Measurements from ENCODE around the gene HNRNPF. TPM values are rescaled to one million over a fixed set of nuclear protein-coding genes. Genes with fewer than 3 reads are reported as not detected.
A peak's percentile ranks its signal among the peaks of the same experiment; 100 is the strongest.
"Not testable (repeated sequence)": the region's sequence is repeated elsewhere in the genome, so short reads cannot be mapped to it uniquely, and the experiment has no call there.

The HNRNPF gene
- polyA plus RNA-seq, 4 donors: 151 to 224 (median 221) TPM

GRCh38 chr10:43353495-43354329 is 55.3 kb downstream of the HNRNPF start:
- no peak for DNase-seq (ENCODE audit: low read depth in 4 of 4, low spot score in 3 of 4)

DNA sequence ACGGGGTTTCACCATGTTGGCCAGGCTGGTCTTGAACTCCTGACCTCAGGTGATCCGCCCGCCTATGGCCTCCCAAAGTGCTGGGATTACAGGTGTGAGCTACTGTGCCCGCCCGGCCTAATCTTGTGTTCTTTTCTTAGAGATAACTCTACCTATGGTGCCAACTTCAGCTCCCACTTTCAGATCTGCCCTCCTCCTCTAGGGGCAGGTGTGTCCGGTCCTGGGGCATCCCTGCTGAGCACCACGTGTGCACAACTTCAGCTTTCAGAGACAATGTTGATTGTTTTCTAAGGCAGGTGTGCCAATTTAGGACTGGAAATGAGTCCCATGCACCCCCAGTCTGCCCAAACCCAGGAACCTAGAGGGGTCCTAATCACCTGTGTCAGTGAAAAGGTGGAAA is 56.0 kb downstream of the HNRNPF start:
- no peak for DNase-seq (ENCODE audit: low read depth in 4 of 4, low spot score in 3 of 4)

- no peak for DNase-seq (ENCODE audit: low read depth in 4 of 4, low spot score in 3 of 4)
Measured at GRCh38 chr10:43351301-43351700, 57.7 kb downstream of the HNRNPF start.

DNA sequence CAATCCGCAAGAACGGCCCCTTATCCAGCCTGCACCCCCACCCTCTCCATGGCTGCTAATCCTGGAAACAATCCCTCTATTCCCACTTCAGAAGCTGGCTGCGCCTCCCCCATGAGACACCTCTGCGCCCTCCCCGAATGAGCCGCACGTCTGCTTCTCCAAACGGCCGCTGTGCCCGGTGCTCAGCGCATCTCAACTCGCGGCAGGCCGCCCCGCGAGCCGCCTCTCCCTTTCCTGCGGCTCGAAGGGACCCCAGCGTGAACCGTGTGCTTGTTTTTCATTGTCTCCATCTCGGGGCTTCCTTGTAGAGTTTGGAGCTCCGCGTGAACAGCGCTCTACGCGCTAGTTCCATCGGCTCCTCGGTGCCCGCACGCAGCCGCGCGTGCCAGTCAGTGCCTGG is 58.3 kb downstream of the HNRNPF start:
- DNase-seq (ENCODE audit: low read depth in 4 of 4, low spot score in 3 of 4): no peak

DNA sequence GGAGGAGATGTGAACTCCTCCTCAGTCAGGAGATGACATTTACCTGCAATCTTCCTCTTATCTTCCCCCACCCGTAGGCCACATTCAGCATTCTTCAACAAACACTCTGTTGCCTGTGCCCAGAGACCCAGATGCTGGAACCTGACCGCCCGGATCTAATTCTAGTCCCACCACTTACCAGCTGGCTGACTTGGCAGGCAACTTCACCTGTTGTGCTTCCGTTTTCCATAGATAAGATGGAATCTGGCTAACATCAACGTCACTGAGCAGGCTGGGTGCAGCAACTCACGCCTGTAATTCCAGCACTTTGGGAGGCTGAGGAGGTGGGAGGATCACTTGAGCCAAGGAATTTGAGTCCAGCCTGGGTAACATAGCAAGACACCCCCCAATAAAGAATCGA is 58.8 kb downstream of the HNRNPF start:
- no peak for DNase-seq (ENCODE audit: low read depth in 4 of 4, low spot score in 3 of 4)

DNA sequence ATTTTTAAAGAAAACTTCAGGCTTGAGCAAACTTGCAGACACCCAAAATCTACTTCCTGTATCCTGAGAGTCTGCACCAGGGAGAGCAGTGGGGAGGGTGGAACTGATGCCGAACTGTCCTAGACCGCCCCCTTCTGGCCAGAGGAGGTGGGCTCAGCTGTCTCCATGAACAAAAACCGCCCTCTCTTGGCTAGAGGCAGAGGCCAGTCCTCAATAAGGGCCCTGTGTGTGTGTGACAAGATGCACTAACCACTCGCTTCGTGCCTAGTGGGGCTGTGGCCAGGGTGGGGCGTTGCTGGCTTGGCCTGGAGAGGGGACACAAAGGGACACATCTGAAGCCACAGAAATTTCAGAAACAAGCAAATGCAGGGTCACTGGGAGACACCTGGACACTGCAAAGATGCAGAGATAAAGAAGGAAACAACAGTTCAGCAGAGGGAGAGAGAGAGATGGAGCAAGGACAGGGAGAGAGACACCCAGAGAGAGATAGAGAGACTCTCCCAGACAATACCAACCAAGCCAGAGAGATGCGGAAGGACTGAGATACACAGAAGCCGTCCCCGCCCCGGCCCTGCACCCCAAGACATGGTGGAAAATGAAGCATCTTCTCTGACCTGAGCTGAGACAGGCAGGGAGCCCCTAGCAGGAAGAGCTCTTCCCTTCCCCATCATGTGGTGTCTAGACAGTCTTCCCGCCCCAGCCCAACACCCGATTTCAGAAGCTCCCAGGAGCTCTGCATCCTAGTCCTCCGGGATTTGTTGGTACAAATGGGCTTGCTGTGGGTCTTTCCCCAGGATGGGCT is 60.3 kb downstream of the HNRNPF start:
- peak; percentile 52 to 73 (median 70) for DNase-seq (ENCODE audit: low read depth in 4 of 4, low spot score in 3 of 4)

GRCh38 chr10:43347997-43348396 is 61.0 kb downstream of the HNRNPF start:
- no peak for DNase-seq (ENCODE audit: low read depth in 4 of 4, low spot score in 3 of 4)

DNA sequence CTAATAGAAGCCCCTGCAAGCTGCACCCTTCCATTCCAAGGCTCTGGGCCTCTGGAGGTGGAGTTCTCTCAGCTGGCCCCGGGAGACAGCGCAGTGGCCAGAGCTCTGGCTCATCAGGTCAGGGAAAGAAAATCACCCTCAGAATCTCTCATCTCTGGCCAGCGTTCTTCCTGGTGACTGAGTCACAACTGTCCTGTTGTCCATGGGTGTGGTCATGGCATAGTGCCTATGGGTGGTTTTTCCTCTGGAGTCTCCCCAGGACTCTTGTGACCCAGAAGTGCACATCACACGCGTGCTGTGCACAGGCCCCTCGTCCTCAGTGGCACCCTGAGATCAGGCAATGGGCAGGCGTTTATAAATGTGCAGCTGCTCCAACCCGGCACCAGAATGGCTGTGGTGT is 64.9 kb downstream of the HNRNPF start:
- no peak for DNase-seq (ENCODE audit: low read depth in 4 of 4, low spot score in 3 of 4)

- DNase-seq (ENCODE audit: low read depth in 4 of 4, low spot score in 3 of 4): no peak
Measured at GRCh38 chr10:43343126-43343525, 65.9 kb downstream of the HNRNPF start.

- DNase-seq (ENCODE audit: low read depth in 4 of 4, low spot score in 3 of 4): no peak
Measured at GRCh38 chr10:43342279-43343125, 66.5 kb downstream of the HNRNPF start.

DNA sequence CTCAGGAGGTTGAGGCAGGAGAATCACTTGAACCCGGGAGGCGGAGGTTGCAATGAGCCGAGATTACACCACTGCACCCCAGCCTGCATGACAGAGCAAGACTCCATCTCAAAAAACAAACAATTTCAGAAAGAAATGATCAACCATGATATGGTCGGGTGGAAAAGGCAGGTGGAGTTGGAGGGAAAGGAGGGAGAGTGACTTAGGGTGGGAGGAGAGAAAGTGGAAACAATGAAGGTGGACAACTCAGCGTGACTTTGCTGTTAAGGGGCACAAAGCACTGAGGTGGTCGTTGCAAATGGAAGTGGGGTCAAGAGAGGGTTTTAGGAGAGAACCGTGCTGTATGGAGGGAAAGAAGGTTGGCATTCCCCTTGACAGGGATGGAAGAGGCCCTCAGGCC is 67.5 kb downstream of the HNRNPF start:
- DNase-seq (ENCODE audit: low read depth in 4 of 4, low spot score in 3 of 4): no peak

- no peak for DNase-seq (ENCODE audit: low read depth in 4 of 4, low spot score in 3 of 4)
Measured at GRCh38 chr10:43340619-43341018, 68.4 kb downstream of the HNRNPF start.

DNA sequence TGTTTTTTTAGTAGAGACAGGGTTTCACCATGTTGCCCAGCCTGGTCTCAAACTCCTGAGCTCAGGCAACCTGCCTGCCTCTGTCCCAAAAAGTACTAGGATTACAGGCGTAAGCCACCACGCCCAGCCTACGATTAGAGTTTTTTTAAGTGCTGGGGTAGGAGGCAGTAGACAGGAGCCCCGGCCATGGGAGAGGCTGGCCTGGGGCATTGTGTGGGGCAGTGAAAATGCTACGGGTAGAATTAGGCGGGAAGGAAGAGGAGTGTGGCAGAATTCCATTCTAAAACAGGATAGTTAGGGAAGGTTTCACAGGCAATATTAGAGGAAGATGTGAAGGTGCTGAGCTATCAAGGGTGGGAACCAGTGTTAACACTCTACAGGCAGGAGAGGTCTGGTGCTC is 68.9 kb downstream of the HNRNPF start:
- no peak for DNase-seq (ENCODE audit: low read depth in 4 of 4, low spot score in 3 of 4)

- no peak for DNase-seq (ENCODE audit: low read depth in 4 of 4, low spot score in 3 of 4)
Measured at GRCh38 chr10:43339136-43339535, 69.8 kb downstream of the HNRNPF start.

DNA sequence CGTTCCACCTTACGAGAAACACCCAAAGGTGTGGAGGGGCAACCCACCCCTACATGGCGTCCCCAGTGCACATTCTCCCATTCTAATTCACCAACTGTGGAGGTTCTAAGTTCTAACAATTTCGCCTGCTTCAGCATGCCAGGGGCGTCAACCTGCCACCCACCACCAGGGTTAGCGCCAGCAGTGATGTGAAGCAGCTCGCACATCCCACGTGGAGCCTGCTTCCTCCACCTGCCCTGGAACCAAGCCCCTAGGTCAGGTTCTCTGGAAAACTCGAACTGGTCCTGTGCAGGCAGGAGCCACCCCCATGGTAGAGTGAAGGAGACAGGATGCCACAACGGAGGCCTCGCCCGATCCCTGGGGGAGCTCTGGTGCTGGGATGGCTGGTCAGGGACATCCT is 70.9 kb downstream of the HNRNPF start:
- no peak for DNase-seq (ENCODE audit: low read depth in 4 of 4, low spot score in 3 of 4)

- not testable (repeated sequence) for DNase-seq (ENCODE audit: low read depth in 4 of 4, low spot score in 3 of 4)
Measured at GRCh38 chr10:43337536-43337935, 71.5 kb downstream of the HNRNPF start.

DNA sequence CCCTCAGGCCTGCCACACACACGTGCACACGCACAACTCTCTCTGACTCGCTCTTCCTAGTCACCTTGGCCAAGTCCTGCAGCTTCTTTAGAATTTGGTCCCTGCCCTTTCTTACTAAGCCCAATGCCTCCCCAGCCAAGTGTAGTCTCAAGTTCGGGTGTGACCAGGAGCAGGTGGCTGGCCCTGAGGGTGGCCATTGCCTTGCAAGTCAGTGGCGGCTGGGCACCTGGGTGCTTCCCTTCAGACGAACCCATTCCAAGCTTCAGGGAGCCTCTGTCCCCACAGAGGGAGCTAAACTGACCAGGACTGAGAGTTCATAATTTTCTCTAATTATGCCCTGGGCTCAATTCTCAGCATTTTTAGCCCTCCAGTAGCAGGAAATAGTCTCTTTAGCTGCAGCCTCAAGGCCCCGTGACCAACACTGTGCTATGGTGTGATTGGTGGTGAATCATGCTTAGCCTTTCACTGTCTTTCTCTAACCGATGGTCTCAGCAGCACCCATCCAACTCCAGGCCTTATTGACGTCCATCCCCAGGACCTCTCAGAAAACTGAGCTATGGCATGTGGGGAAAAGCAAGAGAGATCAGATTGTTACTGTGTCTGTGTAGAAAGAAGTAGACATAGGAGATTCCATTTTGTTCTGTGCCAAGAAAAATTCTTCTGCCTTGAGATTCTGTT is 72.2 kb downstream of the HNRNPF start:
- no peak for DNase-seq (ENCODE audit: low read depth in 4 of 4, low spot score in 3 of 4)

DNA sequence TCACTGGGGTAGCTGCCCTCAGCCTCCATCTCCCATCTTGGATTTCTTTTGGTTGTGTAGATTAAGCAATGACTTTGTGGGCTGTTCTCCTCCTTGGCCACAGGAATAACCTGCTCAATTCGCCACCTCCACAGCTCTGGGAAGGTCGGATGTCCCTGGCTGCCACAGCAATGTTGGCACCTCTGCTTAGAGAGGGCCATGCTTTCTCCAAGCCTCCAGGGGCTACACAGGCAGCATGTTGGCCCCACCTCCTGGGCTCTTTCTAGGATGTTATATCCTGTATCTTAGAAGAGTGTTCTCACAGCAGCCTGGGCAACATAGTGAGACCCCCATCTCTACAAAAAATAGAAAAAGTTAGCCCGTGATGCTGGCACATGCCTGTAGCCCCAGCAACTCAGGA is 72.9 kb downstream of the HNRNPF start:
- no peak for DNase-seq (ENCODE audit: low read depth in 4 of 4, low spot score in 3 of 4)
